Smooth muscle cell (in vitro differentiated cells): ENCODE measurements around the gene JAM2. TPM values are rescaled to one million over a fixed set of nuclear protein-coding genes. Genes with fewer than 3 reads are reported as not detected.

Experiments
- DNase-seq: peaks from one replicate; lab custom pipeline; 2025; ENCODE audit not compliant: unreplicated experiment; lab: John Stamatoyannopoulos, UW
- H2AFZ ChIP-seq: fragments of 200-600 bp; sonication (generic); 2 replicates; pipeline ENCODE4 v1.6.0; 2016; ENCODE audit warnings: antibody characterized with exemption, low read depth, mild to moderate bottlenecking
- H3F3A ChIP-seq: fragments of 200-600 bp; sonication (generic); 2 replicates; pipeline ENCODE4 v1.6.0; 2017; ENCODE audit warnings: antibody characterized with exemption, low read depth
- H3K27ac ChIP-seq: fragments of 200-600 bp; sonication (generic); 2 replicates; pipeline ENCODE4 v1.5.1; 2016; ENCODE audit warnings: low read depth, mild to moderate bottlenecking
- H3K27me3 ChIP-seq: fragments of 200-600 bp; sonication (generic); 2 replicates; pipeline ENCODE4 v1.6.1; 2016; ENCODE audit warnings: low read depth, mild to moderate bottlenecking
- H3K36me3 ChIP-seq: fragments of 200-600 bp; sonication (generic); 2 replicates; pipeline ENCODE4 v1.5.1; 2016; ENCODE audit warnings: low read depth
- H3K4me1 ChIP-seq: fragments of 200-600 bp; sonication (generic); 2 replicates; pipeline ENCODE4 v1.5.1; 2016; ENCODE audit warnings: low read depth
- H3K4me2 ChIP-seq: fragments of 200-600 bp; sonication (generic); 2 replicates; pipeline ENCODE4 v1.6.0; 2016; ENCODE audit warnings: mild to moderate bottlenecking
- H3K4me3 ChIP-seq: fragments of 200-600 bp; sonication (generic); 2 replicates; pipeline ENCODE4 v1.5.1; 2016; ENCODE audit warnings: mild to moderate bottlenecking
- H3K79me2 ChIP-seq: fragments of 200-600 bp; sonication (generic); 2 replicates; pipeline ENCODE4 v1.6.0; 2016; ENCODE audit warnings: low read depth, mild to moderate bottlenecking
- H3K9ac ChIP-seq: fragments of 200-600 bp; sonication (generic); 2 replicates; pipeline ENCODE4 v1.6.0; 2016; ENCODE audit warnings: low read depth
- H3K9me3 ChIP-seq: fragments of 200-600 bp; sonication (generic); replicated peaks from 2 replicates; pipeline ENCODE4 v1.5.1; 2016; ENCODE audit warnings: low read depth
- H4K20me1 ChIP-seq: fragments of 200-600 bp; sonication (generic); 2 replicates; pipeline ENCODE4 v1.6.0; 2016; ENCODE audit warnings: low read depth
- CTCF ChIP-seq: fragments of 200-600 bp; sonication (generic); IDR thresholded peaks from 2 replicates; pipeline ENCODE4 v1.5.1; 2017; ENCODE audit warnings: borderline replicate concordance, mild to moderate bottlenecking, antibody characterized with exemption; ENCODE audit not compliant: insufficient read depth, poor library complexity, severe bottlenecking
- WGBS: methylation state at CpG from one replicate; pipeline ENCODE4 v1.1.7; 2016; ENCODE audit warnings: low lambda C conversion rate; 5-methylcytosine and 5-hydroxymethylcytosine counted together
- polyA plus RNA-seq: library from polyadenylated mRNA; unstranded; fragments of >200 nt; fragmentation: Nextera tagmentation; extraction: Ambion mirVana; gene quantifications from 2 replicates; pipeline ENCODE4 v1.2.1, GENCODE V29; 2016
- total RNA-seq: library from RNA; depleted of rRNA; stranded (reverse); fragments of >200 nt; gene quantifications from 2 replicates; pipeline ENCODE4 v1.2.3, GENCODE V29; 2014

Gene JAM2
- total and polyA plus RNA-seq, 2 experiments from 2014 or later: 5.5 to 6.0 TPM

GRCh38 chr21:25664491-25664931 lies 25.5 kb downstream of the JAM2 start:
- H3K4me3 ChIP-seq: no peak overlapping the region
- H3K9ac ChIP-seq: no peak overlapping the region
- H3K36me3 ChIP-seq: no peaks in the 10 kb centered on the region
- no peak overlapping the region for H3K4me2 ChIP-seq
- H4K20me1 ChIP-seq: no peaks in the 10 kb centered on the region
- 94% methylated on average over 4 of the region's 4 CpGs for WGBS
- H3K27me3 ChIP-seq: no peaks in the 10 kb centered on the region
- H3F3A ChIP-seq: no peaks in the 10 kb centered on the region
- H3K9me3 ChIP-seq: no peaks in the 10 kb centered on the region
- H3K4me1 ChIP-seq: no peaks in the 10 kb centered on the region
- DNase-seq: no peak
- no peak overlapping the region for H2AFZ ChIP-seq
- TF ChIP-seq CTCF: no peak
- H3K27ac ChIP-seq: no peak overlapping the region
- no peaks in the 10 kb centered on the region for H3K79me2 ChIP-seq

DNA sequence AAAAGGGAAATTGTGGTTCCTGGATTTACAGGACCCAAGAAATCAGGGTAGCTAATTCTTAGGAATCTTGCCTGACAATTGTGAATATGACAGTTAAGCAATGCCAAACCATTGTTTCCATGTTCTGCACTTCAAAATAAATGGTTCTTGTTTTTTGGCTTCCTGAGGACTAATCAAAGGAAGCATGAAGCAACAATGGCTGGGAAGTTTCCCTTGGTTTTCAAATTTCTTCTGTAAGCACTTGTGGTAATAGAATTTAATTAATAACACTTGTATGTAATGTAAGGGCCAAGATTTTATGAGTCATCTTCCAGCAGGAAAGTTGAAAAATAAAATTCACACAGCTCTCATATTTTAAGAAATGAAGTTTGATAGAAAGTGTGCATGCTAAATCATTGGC lies 31.7 kb downstream of the JAM2 start:
- no peak overlapping the region for H3K4me3 ChIP-seq
- TF ChIP-seq CTCF: no peak
- H3F3A ChIP-seq: no peaks in the 10 kb centered on the region
- no peak overlapping the region for H3K9ac ChIP-seq
- H2AFZ ChIP-seq: no peak overlapping the region
- no peaks in the 10 kb centered on the region for H3K36me3 ChIP-seq
- no peak overlapping the region for H3K27ac ChIP-seq
- no peaks in the 10 kb centered on the region for H4K20me1 ChIP-seq
- H3K79me2 ChIP-seq: no peaks in the 10 kb centered on the region
- DNase-seq: no peak
- H3K27me3 ChIP-seq: no peaks in the 10 kb centered on the region
- no peaks in the 10 kb centered on the region for H3K4me1 ChIP-seq
- no peak overlapping the region for H3K4me2 ChIP-seq
- H3K9me3 ChIP-seq: no peaks in the 10 kb centered on the region

GRCh38 chr21:25676451-25676850 lies 37.4 kb downstream of the JAM2 start:
- no peak for TF ChIP-seq CTCF
- no peaks in the 10 kb centered on the region for H3K36me3 ChIP-seq

DNA sequence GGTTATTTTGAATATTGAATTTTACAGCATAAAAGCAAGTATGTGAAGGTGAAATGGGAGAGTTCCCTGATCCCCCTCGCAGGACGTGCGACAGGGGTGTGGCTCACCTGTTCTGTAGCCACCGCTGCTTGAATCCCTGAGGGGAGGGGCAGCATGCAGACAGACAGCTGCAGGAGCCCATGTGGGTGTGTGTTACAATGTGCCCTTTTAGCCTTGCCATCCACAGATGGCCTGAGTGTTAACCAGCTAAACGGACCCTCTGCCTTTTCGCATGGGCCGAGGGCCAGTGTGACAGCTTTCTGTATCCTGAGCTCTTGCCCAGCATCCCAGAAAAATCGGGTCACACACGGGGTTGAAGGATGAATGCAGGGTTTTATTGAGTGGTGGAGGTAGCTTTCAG lies 43.3 kb downstream of the JAM2 start:
- H3K79me2 ChIP-seq: no peaks in the 10 kb centered on the region

More at GRCh38 chr21:25676451-25676850, 37.4 kb downstream of the JAM2 start:
- no peaks in the 10 kb centered on the region for H4K20me1 ChIP-seq
- no peaks in the 10 kb centered on the region for H3K4me1 ChIP-seq
- no peak overlapping the region for H2AFZ ChIP-seq
- no peaks in the 10 kb centered on the region for H3K9me3 ChIP-seq
- no peaks in the 10 kb centered on the region for H3F3A ChIP-seq
- H3K79me2 ChIP-seq: no peaks in the 10 kb centered on the region
- no peak overlapping the region for H3K9ac ChIP-seq
- no peak overlapping the region for H3K4me2 ChIP-seq
- no peak overlapping the region for H3K4me3 ChIP-seq
- no peak for DNase-seq
- no peak overlapping the region for H3K27ac ChIP-seq
- H3K27me3 ChIP-seq: no peaks in the 10 kb centered on the region

More for the DNA sequence above, 43.3 kb downstream of the JAM2 start:
- WGBS: 53% methylated on average over 9 of the region's 9 CpGs
- Histone ChIP-seq H3K4me3 (no peak overlapping the region), H3K27me3 (no peaks in the 10 kb centered on the region), H4K20me1 (no peaks in the 10 kb centered on the region), H3K27ac (no peak overlapping the region), H3K4me2 (no peak overlapping the region), H2AFZ (no peak overlapping the region), H3K4me1 (no peaks in the 10 kb centered on the region), H3K9me3 (no peaks in the 10 kb centered on the region), H3F3A (no peaks in the 10 kb centered on the region), H3K36me3 (no peaks in the 10 kb centered on the region), H3K9ac (no peak overlapping the region)
- TF ChIP-seq CTCF: no peak
- no peak for DNase-seq
